Lung (tissue), 16 donors: Measurements from ENCODE around the gene TRO. TPM values are rescaled to one million over a fixed set of nuclear protein-coding genes. Genes with fewer than 3 reads are reported as not detected.

Experiments used
- ATAC-seq: fragments of 200-7000 bp; cut with Tn5 transposase; one replicate; pipeline ENCODE4 v1.9.1; 2020; ENCODE audit warnings: moderate number of reproducible peaks; ENCODE audit not compliant: insufficient read depth, low FRiP score
- DNase-seq, 3 donors: peaks; one replicate each; pipeline ENCODE4 v3.0.0-alpha.2; 2013 to 2017
- H3K27ac ChIP-seq, 2 donors: one replicate each; pipeline ENCODE4 v1.5.1; 2013; ENCODE audit warnings: mild to moderate bottlenecking in 2 of 2, moderate library complexity in 2 of 2, control low read depth in 1 of 2, inconsistent platforms in 1 of 2, low read depth in 1 of 2, low read length in 1 of 2
- H3K27me3 ChIP-seq, 3 donors: one replicate each; pipeline ENCODE4 v1.5.1; 2013; ENCODE audit warnings: low read length in 2 of 3; ENCODE audit not compliant: control insufficient read depth in 3 of 3, insufficient read depth in 3 of 3
- H3K36me3 ChIP-seq, 4 donors: one replicate each; pipeline ENCODE4 v1.5.1; 2013; ENCODE audit warnings: low read length in 4 of 4, mild to moderate bottlenecking in 1 of 4, moderate library complexity in 1 of 4; ENCODE audit not compliant: control insufficient read depth in 4 of 4, insufficient read depth in 4 of 4
- H3K4me1 ChIP-seq, 5 donors: one replicate each; pipeline ENCODE4 v1.5.1; 2013; ENCODE audit warnings: low read length in 5 of 5, mild to moderate bottlenecking in 2 of 5, moderate library complexity in 1 of 5; ENCODE audit not compliant: control insufficient read depth in 5 of 5, insufficient read depth in 5 of 5
- H3K4me3 ChIP-seq: one replicate; pipeline ENCODE4 v1.5.1; 2013; ENCODE audit warnings: mild to moderate bottlenecking, control low read depth, moderate library complexity
- H3K9ac ChIP-seq, 2 donors: one replicate each; pipeline ENCODE4 v1.5.1; 2013; ENCODE audit warnings: low read length in 2 of 2, control low read depth in 1 of 2; ENCODE audit not compliant: insufficient read depth in 1 of 2
- H3K9me3 ChIP-seq, 4 donors: one replicate each; pipeline ENCODE4 v1.5.1; 2013; ENCODE audit warnings: low read length in 3 of 4, mild to moderate bottlenecking in 1 of 4, moderate library complexity in 1 of 4; ENCODE audit not compliant: control insufficient read depth in 4 of 4, insufficient read depth in 3 of 4
- CTCF ChIP-seq: IDR thresholded peaks from 2 replicates; pipeline ENCODE4 v1.5.1; 2012; ENCODE audit warnings: mild to moderate bottlenecking; ENCODE audit errors: control extremely low read depth, extremely low read depth
- WGBS, 2 donors: extraction: QIAGEN DNeasy Blood & Tissue Kit; methylation state at CpG; one replicate each; pipeline ENCODE4 v1.1.7; 2013; 5-methylcytosine and 5-hydroxymethylcytosine counted together
- long read RNA-seq, 5 donors: transcript quantifications; one replicate each; lab custom pipeline, GENCODE V29; 2026
- polyA plus RNA-seq, 2 donors: library from polyadenylated mRNA; stranded (reverse); fragments of 200-250 nt; gene quantifications; one replicate each; pipeline ENCODE4 v1.2.1, GENCODE V29; 2013
- total RNA-seq, 2 donors: library from RNA; depleted of rRNA in 1 of 2; stranded (reverse); fragments of >200 nt in 1 of 2; gene quantifications; one replicate each; pipeline ENCODE4 v1.2.1, GENCODE V29; 2014 to 2021
- donor health status: control.
- donor health status: control.
- donor health status: Bipolar disorder and iron deficiency.
- donor health status: healthy.
- donor health status: DM: yes; HTN: yes; CAD: no.

Gene TRO
- total RNA-seq (10 to 100 TPM in 1 of 2 donors, 1 to 10 TPM in 1; 4.2 to 30.9 TPM), polyA plus RNA-seq (1 to 10 TPM; 1.9 to 2.8 TPM)
- long read RNA-seq, donor 1, partial matches to known transcripts = 39 of 43 reads
- long read RNA-seq, donor 1, other reads (novel, unspliced or antisense) = 0 of 43 reads
- long read RNA-seq, donor 2, partial matches to known transcripts = 21 of 22 reads
- long read RNA-seq, donor 2, other reads (novel, unspliced or antisense) = 0 of 22 reads
- long read RNA-seq, donor 3, partial matches to known transcripts = 13 of 15 reads
- long read RNA-seq, donor 3, other reads (novel, unspliced or antisense) = 0 of 15 reads
- long read RNA-seq, donor 4, transcript TRO-217 (2 exons, 976 nt) = major isoform, 7 of 29 reads
- long read RNA-seq, donor 4, partial matches to known transcripts = 21 of 29 reads
- long read RNA-seq, donor 4, other reads (novel, unspliced or antisense) = 0 of 29 reads
- long read RNA-seq, donor 5, partial matches to known transcripts = 35 of 40 reads
- long read RNA-seq, donor 5, other reads (novel, unspliced or antisense) = 0 of 40 reads

GRCh38 chrX:54920610-54921426, at the start of gene TRO:
Gene TRO (plus strand): TSS chrX:54920824. CDS start chrX:54922247, 1,423 bp downstream.
- H3K9ac ChIP-seq = peak within 1 kb of the TSS; percentile 85 to 97
- no peaks in the 10 kb centered on the region for H3K27me3 ChIP-seq
- peak within 1 kb of the TSS; percentile 20 for H3K4me3 ChIP-seq
- 0 to 36% methylated on average over 29 of the region's 29 CpGs for WGBS, 2 donors
- no peak for TF ChIP-seq CTCF
- H3K9me3 ChIP-seq = no peaks in the 10 kb centered on the region
- DNase-seq = peak; percentile 66 to 78 (median 67)
- no peak within 1 kb of the TSS for H3K27ac ChIP-seq
- ATAC-seq = no peak
- H3K36me3 ChIP-seq = peaks cover 0 to 23% (median 11%) of the 10 kb centered on the region in 4 donors
- H3K4me1 ChIP-seq = no peaks in the 10 kb centered on the region

GRCh38 chrX:54885740-54886139, 34.9 kb upstream of the TRO start:
- ATAC-seq = no peak
- Histone ChIP-seq H3K27ac (no peak overlapping the region), H3K4me3 (no peak overlapping the region), H3K36me3 (no peaks in the 10 kb centered on the region), H3K9ac (no peak overlapping the region), H3K27me3 (no peaks in the 10 kb centered on the region), H3K4me1 (no peaks in the 10 kb centered on the region), H3K9me3 (peaks cover 0 to 4% (median under 1%) of the 10 kb centered on the region in 4 donors)
- WGBS, 2 donors = 72 to 77% methylated on average over 3 of the region's 3 CpGs
- TF ChIP-seq CTCF = no peak
- DNase-seq = no peak

DNA sequence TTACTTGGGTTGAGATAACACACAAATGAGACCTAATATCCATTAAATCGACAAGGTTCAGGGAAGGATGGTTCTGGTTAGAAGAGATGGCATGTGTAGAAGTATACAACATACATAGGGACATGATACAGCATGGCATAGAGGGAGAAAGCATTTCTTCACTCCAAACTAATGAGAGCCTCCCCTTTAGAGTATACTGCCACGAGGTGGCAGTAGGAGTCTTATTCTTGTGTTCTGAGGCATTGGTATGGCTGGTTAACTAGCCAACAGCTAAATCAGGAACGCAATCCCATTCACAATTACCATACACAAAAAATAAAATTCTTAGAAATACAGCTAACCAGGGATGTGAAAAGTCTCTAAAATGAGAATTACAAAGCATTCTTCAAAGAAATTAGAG, 29.1 kb upstream of the TRO start:
- DNase-seq = peak in 2 of 3 donors; percentile 12 to 38

More for the DNA sequence above, 29.1 kb upstream of the TRO start:
- no peaks in the 10 kb centered on the region for H3K27me3 ChIP-seq
- H3K27ac ChIP-seq = no peak overlapping the region
- 13 to 18% methylated on average over 3 of the region's 3 CpGs for WGBS, 2 donors
- TF ChIP-seq CTCF = no peak
- no peaks in the 10 kb centered on the region for H3K36me3 ChIP-seq
- peaks cover 0 to 9% (median under 1%) of the 10 kb centered on the region in 4 donors for H3K9me3 ChIP-seq
- no peaks in the 10 kb centered on the region for H3K4me1 ChIP-seq
- no peak overlapping the region for H3K9ac ChIP-seq
- no peak overlapping the region for H3K4me3 ChIP-seq
- no peak for ATAC-seq
